MM.1S (cell line): ENCODE measurements around the gene CPNE2.

Source experiments
- DNase-seq: peaks from one replicate; pipeline ENCODE4 v3.0.0-alpha.2; 2015
- H2AFZ ChIP-seq: fragments of 300-600 bp; sonication (generic); 2 replicates; pipeline ENCODE4 v1.6.0; 2016; ENCODE audit warnings: antibody characterized with exemption, low read length
- H3F3A ChIP-seq: fragments of 300-600 bp; sonication (generic); 2 replicates; pipeline ENCODE4 v1.6.1; 2016; ENCODE audit warnings: mild to moderate bottlenecking, antibody characterized with exemption, low read length, moderate library complexity, mixed read lengths; ENCODE audit not compliant: insufficient read depth
- H3K27ac ChIP-seq: fragments of 300-600 bp; sonication (generic); 2 replicates; pipeline ENCODE4 v1.5.1; 2016; ENCODE audit warnings: mild to moderate bottlenecking, low read length
- H3K27me3 ChIP-seq: fragments of 300-600 bp; sonication (generic); replicated peaks from 2 replicates; pipeline ENCODE4 v1.6.0; 2016; ENCODE audit warnings: low read length; ENCODE audit not compliant: insufficient read depth
- H3K36me3 ChIP-seq: fragments of 300-600 bp; sonication (generic); replicated peaks from 2 replicates; pipeline ENCODE4 v1.6.1; 2016; ENCODE audit warnings: mild to moderate bottlenecking, low read length, mixed read lengths; ENCODE audit not compliant: insufficient read depth
- H3K4me1 ChIP-seq: fragments of 300-600 bp; sonication (generic); 2 replicates; pipeline ENCODE4 v1.6.1; 2016; ENCODE audit warnings: low read length, mixed read lengths
- H3K4me2 ChIP-seq: fragments of 300-600 bp; sonication (generic); 2 replicates; pipeline ENCODE4 v1.6.0; 2016; ENCODE audit warnings: low read depth, low read length
- H3K4me3 ChIP-seq: fragments of 300-600 bp; sonication (generic); 2 replicates; pipeline ENCODE4 v1.5.1; 2016; ENCODE audit warnings: low read length, mixed read lengths
- H3K79me2 ChIP-seq: fragments of 300-600 bp; sonication (generic); 2 replicates; pipeline ENCODE4 v1.6.1; 2016; ENCODE audit warnings: mixed run types, low read length, mixed read lengths
- H3K9ac ChIP-seq: fragments of 300-600 bp; sonication (generic); 2 replicates; pipeline ENCODE4 v1.6.1; 2016; ENCODE audit warnings: low read length, mixed read lengths
- H3K9me2 ChIP-seq: fragments of 300-600 bp; sonication (generic); replicated peaks from 2 replicates; pipeline ENCODE4 v1.6.1; 2016; ENCODE audit warnings: mild to moderate bottlenecking, low read length, mixed read lengths; ENCODE audit not compliant: insufficient read depth
- H3K9me3 ChIP-seq: fragments of 300-600 bp; sonication (generic); replicated peaks from 2 replicates; pipeline ENCODE4 v1.6.1; 2016; ENCODE audit warnings: mild to moderate bottlenecking, low read length, mixed read lengths; ENCODE audit not compliant: insufficient read depth
- H4K20me1 ChIP-seq: fragments of 300-600 bp; sonication (generic); 2 replicates; pipeline ENCODE4 v1.6.1; 2016; ENCODE audit warnings: mild to moderate bottlenecking, low read length, moderate library complexity, mixed read lengths; ENCODE audit not compliant: insufficient read depth
- CTCF ChIP-seq: fragments of 300-600 bp; sonication (generic); IDR thresholded peaks from 2 replicates; pipeline ENCODE4 v1.5.1; 2016; ENCODE audit warnings: antibody characterized with exemption, low read length, mixed read lengths
- EZH2 ChIP-seq: fragments of 300-600 bp; sonication (generic); optimal IDR thresholded peaks from 2 replicates; pipeline ENCODE3; 2017; ENCODE audit warnings: low read depth, mild to moderate bottlenecking, antibody characterized with exemption, low read length, mixed read lengths
- EZH2phosphoT487 ChIP-seq: fragments of 300-600 bp; sonication (generic); IDR thresholded peaks from 2 replicates; pipeline ENCODE4 v1.6.1; 2018; ENCODE audit warnings: antibody characterized with exemption, low read length

Gene CPNE2

DNA sequence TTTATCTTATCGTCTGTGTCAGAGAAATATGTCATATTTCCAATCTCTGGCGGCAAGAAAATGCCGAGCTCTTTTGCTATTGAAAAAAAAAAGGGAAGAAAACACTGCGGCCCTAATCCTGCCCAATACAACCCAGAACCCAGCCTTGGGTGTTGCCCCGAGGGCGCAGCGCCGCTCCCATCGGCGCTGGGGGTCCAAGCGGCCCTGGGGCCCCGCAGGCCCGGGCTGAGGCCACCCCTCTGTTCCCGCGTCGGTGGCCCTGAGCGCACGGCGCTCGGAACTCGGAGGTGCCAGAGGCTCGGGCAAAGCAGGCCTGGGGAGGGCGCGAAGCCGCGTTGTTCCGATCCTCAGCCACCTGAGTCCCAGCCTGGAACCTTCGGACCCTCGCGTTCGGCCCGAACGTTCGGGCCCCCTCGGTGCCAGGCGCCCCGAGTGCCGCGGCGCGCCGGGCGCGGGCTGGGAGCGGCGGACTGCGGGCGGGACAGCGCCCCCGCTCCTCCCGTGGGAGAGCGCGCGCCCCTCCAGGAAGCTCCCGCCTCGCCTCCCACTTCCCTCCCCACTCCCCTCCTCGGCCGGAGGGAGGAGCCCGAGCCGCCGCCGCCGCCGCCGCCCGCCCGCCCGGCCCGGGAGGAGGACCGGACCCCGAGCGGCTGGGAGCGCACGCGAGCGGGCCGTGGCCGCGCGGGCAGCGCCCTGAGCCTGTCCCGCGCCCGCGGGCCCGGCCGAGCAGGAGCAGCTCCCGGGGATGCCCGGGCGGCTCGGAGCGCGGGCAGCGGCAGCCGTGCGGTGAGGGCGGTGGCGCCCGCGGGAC lies at the start of gene CPNE2:
TSS of gene CPNE2 (plus strand) at position 609 of the 811 bp plus-strand sequence. CDS start 18,160 bp downstream, outside the sequence.
- no peak within 1 kb of the TSS for H3K27ac ChIP-seq

DNA sequence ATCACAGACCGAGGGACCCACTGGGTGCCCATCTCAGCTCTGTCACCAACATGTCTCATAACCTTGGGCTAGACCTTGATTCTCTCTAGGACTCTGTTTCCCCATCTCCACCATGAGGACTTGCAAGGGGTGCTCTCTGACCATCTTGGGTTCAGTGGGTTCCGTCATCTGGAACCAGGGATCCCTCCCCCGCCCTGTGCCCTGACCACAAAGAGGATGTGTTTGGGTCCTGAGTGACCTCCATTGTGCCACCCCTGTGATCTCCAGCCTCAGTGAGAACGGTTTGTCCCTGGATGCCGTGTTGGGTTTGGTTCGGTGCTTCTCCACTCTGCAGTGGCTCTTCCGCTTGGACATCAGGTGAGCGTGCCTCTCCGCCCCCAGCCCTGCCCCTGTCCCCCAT lies 49.1 kb upstream of the CPNE2 start:
- Histone ChIP-seq H3K9me3 (no peaks in the 10 kb centered on the region), H3K9ac (no peak overlapping the region), H3F3A (peaks cover 29% of the 10 kb centered on the region), H3K79me2 (no peaks in the 10 kb centered on the region), H3K36me3 (no peaks in the 10 kb centered on the region), H3K4me1 (peaks cover 62% of the 10 kb centered on the region), H3K27ac (no peak overlapping the region), H4K20me1 (no peaks in the 10 kb centered on the region), H3K4me3 (no peak overlapping the region), H3K27me3 (no peaks in the 10 kb centered on the region), H3K9me2 (no peaks in the 10 kb centered on the region), H3K4me2 (0 out of 2 replicates have a peak overlapping the region, but pooled peaks have one; percentile 97), H2AFZ (no peak overlapping the region)
- no peak for TF ChIP-seq EZH2phosphoT487
- TF ChIP-seq CTCF: no peak
- TF ChIP-seq EZH2: no peak
- no peak for DNase-seq

More for the DNA sequence above, at the start of gene CPNE2:
- no peaks in the 10 kb centered on the region for H3K4me1 ChIP-seq
- no peaks in the 10 kb centered on the region for H4K20me1 ChIP-seq
- peak within 1 kb of the TSS; percentile 67 for H3K4me3 ChIP-seq
- H3K4me2 ChIP-seq: peak within 1 kb of the TSS; percentile 99
- H2AFZ ChIP-seq: peak within 1 kb of the TSS; percentile 81
- peaks cover 17% of the 10 kb centered on the region for H3K27me3 ChIP-seq
- no peaks in the 10 kb centered on the region for H3F3A ChIP-seq
- no peaks in the 10 kb centered on the region for H3K36me3 ChIP-seq
- H3K9me3 ChIP-seq: no peaks in the 10 kb centered on the region
- H3K79me2 ChIP-seq: no peaks in the 10 kb centered on the region
- DNase-seq: peak; percentile 36
- peak within 1 kb of the TSS; percentile 46; the same call in 1 of the 2 replicates for H3K9ac ChIP-seq
- TF ChIP-seq CTCF: no peak
- TF ChIP-seq EZH2phosphoT487: no peak
- TF ChIP-seq EZH2: no peak
- no peaks in the 10 kb centered on the region for H3K9me2 ChIP-seq

DNA sequence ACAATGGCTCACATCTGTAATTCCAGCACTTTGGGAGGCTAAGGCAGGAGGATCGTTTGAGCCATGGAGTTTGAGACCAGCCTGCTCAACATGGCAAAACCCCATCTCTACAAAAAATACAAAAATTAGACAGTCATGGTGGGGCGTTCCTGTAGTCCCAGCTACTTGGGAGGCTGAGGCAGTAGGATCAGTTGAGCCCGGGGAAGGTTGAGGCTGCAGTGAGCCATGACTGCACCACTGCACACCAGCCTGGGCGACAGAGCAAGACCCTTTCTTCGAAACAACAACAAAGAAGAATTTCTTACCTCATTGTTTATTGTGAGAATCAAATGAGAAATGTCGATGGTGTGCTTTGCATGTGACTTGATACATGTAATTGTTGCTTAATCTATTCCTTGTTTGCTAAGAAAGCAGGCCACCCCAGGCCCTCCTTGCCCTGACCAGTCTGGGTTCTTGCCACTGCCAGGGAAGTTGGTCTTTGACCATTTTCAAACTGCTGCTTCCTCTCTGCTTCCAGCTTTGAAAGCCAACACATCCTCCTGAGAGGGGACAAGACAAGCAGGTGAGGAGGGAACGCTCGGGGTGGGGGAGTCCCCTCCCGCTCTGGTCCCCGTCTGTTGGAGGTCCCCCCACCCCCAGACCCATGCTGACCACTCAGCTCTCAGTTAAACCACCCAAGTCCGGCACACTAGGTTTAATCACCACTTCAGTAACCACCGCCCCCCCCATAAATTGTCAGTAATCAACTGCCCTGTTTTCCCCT lies 47.3 kb upstream of the CPNE2 start:
- Histone ChIP-seq H3K27me3 (no peaks in the 10 kb centered on the region), H3K9me2 (no peaks in the 10 kb centered on the region), H3F3A (peaks cover 27% of the 10 kb centered on the region), H2AFZ (no peak overlapping the region), H3K9ac (no peak overlapping the region), H3K36me3 (no peaks in the 10 kb centered on the region), H3K9me3 (no peaks in the 10 kb centered on the region), H3K4me3 (no peak overlapping the region), H3K4me2 (no peak overlapping the region), H3K27ac (no peak overlapping the region), H4K20me1 (no peaks in the 10 kb centered on the region), H3K4me1 (peaks cover 62% of the 10 kb centered on the region), H3K79me2 (no peaks in the 10 kb centered on the region)
- TF ChIP-seq CTCF (no peak), EZH2phosphoT487 (no peak), EZH2 (no peak)
- no peak for DNase-seq
